GM18498 (cell line): ENCODE results near the gene CLDN16.

Source experiments
- ATAC-seq: cut with Tn5 transposase; IDR thresholded peaks from one replicate; pipeline ENCODE4 v1.9.1; 2021; ENCODE audit warnings: mild to moderate bottlenecking, moderate library complexity; ENCODE audit not compliant: unreplicated experiment

Gene CLDN16

GRCh38 chr3:190387578-190388213, at the start of gene CLDN16:
Gene CLDN16 (plus strand): TSS chr3:190388163. CDS start chr3:190388330, 167 bp downstream.
- no peak for ATAC-seq

- no peak for ATAC-seq
Observed at GRCh38 chr3:190338717-190339116, 49.2 kb upstream of the CLDN16 start.

- ATAC-seq, result peak; percentile 82
Observed at GRCh38 chr3:190339130-190339529, 48.8 kb upstream of the CLDN16 start.

GRCh38 chr3:190340071-190340470, 47.9 kb upstream of the CLDN16 start:
- no peak for ATAC-seq

GRCh38 chr3:190345027-190345821, 42.7 kb upstream of the CLDN16 start:
- no peak for ATAC-seq

GRCh38 chr3:190345878-190346277, 42.1 kb upstream of the CLDN16 start:
- no peak for ATAC-seq

- no peak for ATAC-seq
Observed at GRCh38 chr3:190346541-190346940, 41.4 kb upstream of the CLDN16 start.

GRCh38 chr3:190352861-190353457, 35.0 kb upstream of the CLDN16 start:
- no peak for ATAC-seq

GRCh38 chr3:190356246-190356645, 31.7 kb upstream of the CLDN16 start:
- ATAC-seq, result no peak

GRCh38 chr3:190357468-190357867, 30.5 kb upstream of the CLDN16 start:
- no peak for ATAC-seq

GRCh38 chr3:190359813-190360212, 28.1 kb upstream of the CLDN16 start:
- no peak for ATAC-seq

GRCh38 chr3:190360228-190360627, 27.7 kb upstream of the CLDN16 start:
- ATAC-seq, result no peak

- ATAC-seq, result no peak
Observed at GRCh38 chr3:190361791-190362190, 26.2 kb upstream of the CLDN16 start.

GRCh38 chr3:190362258-190362657, 25.7 kb upstream of the CLDN16 start:
- ATAC-seq, result no peak

- no peak for ATAC-seq
Observed at GRCh38 chr3:190366133-190366532, 21.8 kb upstream of the CLDN16 start.

GRCh38 chr3:190368881-190369280, 19.1 kb upstream of the CLDN16 start:
- no peak for ATAC-seq

- ATAC-seq, result no peak
Observed at GRCh38 chr3:190369668-190370295, 18.2 kb upstream of the CLDN16 start.

GRCh38 chr3:190370369-190370768, 17.6 kb upstream of the CLDN16 start:
- no peak for ATAC-seq

- ATAC-seq, result no peak
Observed at GRCh38 chr3:190371152-190371551, 16.8 kb upstream of the CLDN16 start.

- ATAC-seq, result no peak
Observed at GRCh38 chr3:190375246-190375645, 12.7 kb upstream of the CLDN16 start.

- no peak for ATAC-seq
Observed at GRCh38 chr3:190375671-190376070, 12.3 kb upstream of the CLDN16 start.
